Measurements from ENCODE around the gene CHN2. TPM values are rescaled to one million over a fixed set of nuclear protein-coding genes. Genes with fewer than 3 reads are reported as not detected.

CHN2 gene
- polyA plus RNA-seq, 1 donor from 2014 or later: 136 TPM

GRCh38 chr7:29207162-29207801 lies 12.7 kb downstream of the CHN2 start:
- Histone ChIP-seq H3F3A (ENCODE audit: insufficient read depth, low read length, poor library complexity, severe bottlenecking) (no peaks in the 10 kb centered on the region), H3K27ac (ENCODE audit: low read length) (no peak overlapping the region), H3K9me3 (ENCODE audit: low read length) (no peaks in the 10 kb centered on the region), H3K36me3 (ENCODE audit: insufficient read depth, low read length) (no peaks in the 10 kb centered on the region), H4K20me1 (ENCODE audit: insufficient read depth) (no peaks in the 10 kb centered on the region), H3K27me3 (ENCODE audit: insufficient read depth, low read depth, low read length) (no peaks in the 10 kb centered on the region), H3K4me2 (ENCODE audit: low read length) (no peak overlapping the region), H3K9ac (ENCODE audit: low read length) (no peak overlapping the region), H3K79me2 (replicated peaks; ENCODE audit: insufficient read depth, low read length) (peaks cover 85% of the 10 kb centered on the region), H2AFZ (ENCODE audit: low read depth, low read length) (no peak overlapping the region), H3K4me3 (ENCODE audit: low read length) (no peak overlapping the region), H3K9me2 (ENCODE audit: insufficient read depth, low read length) (no peaks in the 10 kb centered on the region)
- no peak for TF ChIP-seq EP300 (conservative IDR thresholded peaks at IDR 0.05; ENCODE audit: poor library complexity, severe bottlenecking)
- TF ChIP-seq POLR2AphosphoS5 (IDR thresholded peaks at IDR 0.05): no peak
- no peak for TF ChIP-seq EZH2 (IDR thresholded peaks at IDR 0.05; ENCODE audit: borderline replicate concordance, insufficient read depth, low read length, poor library complexity, severe bottlenecking)
- TF ChIP-seq, protein P1, sequence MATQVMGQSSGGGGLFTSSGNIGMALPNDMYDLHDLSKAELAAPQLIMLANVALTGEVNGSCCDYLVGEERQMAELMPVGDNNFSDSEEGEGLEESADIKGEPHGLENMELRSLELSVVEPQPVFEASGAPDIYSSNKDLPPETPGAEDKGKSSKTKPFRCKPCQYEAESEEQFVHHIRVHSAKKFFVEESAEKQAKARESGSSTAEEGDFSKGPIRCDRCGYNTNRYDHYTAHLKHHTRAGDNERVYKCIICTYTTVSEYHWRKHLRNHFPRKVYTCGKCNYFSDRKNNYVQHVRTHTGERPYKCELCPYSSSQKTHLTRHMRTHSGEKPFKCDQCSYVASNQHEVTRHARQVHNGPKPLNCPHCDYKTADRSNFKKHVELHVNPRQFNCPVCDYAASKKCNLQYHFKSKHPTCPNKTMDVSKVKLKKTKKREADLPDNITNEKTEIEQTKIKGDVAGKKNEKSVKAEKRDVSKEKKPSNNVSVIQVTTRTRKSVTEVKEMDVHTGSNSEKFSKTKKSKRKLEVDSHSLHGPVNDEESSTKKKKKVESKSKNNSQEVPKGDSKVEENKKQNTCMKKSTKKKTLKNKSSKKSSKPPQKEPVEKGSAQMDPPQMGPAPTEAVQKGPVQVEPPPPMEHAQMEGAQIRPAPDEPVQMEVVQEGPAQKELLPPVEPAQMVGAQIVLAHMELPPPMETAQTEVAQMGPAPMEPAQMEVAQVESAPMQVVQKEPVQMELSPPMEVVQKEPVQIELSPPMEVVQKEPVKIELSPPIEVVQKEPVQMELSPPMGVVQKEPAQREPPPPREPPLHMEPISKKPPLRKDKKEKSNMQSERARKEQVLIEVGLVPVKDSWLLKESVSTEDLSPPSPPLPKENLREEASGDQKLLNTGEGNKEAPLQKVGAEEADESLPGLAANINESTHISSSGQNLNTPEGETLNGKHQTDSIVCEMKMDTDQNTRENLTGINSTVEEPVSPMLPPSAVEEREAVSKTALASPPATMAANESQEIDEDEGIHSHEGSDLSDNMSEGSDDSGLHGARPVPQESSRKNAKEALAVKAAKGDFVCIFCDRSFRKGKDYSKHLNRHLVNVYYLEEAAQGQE (IDR thresholded peaks at IDR 0.05; ENCODE audit: borderline replicate concordance): no peak
- TF ChIP-seq SMC3 (conservative IDR thresholded peaks at IDR 0.05; ENCODE audit: poor library complexity): no peak
- TF ChIP-seq, protein P2, sequence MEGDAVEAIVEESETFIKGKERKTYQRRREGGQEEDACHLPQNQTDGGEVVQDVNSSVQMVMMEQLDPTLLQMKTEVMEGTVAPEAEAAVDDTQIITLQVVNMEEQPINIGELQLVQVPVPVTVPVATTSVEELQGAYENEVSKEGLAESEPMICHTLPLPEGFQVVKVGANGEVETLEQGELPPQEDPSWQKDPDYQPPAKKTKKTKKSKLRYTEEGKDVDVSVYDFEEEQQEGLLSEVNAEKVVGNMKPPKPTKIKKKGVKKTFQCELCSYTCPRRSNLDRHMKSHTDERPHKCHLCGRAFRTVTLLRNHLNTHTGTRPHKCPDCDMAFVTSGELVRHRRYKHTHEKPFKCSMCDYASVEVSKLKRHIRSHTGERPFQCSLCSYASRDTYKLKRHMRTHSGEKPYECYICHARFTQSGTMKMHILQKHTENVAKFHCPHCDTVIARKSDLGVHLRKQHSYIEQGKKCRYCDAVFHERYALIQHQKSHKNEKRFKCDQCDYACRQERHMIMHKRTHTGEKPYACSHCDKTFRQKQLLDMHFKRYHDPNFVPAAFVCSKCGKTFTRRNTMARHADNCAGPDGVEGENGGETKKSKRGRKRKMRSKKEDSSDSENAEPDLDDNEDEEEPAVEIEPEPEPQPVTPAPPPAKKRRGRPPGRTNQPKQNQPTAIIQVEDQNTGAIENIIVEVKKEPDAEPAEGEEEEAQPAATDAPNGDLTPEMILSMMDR (IDR thresholded peaks at IDR 0.05; ENCODE audit: poor library complexity, severe bottlenecking): no peak
- TF ChIP-seq MXI1 (conservative IDR thresholded peaks at IDR 0.05; ENCODE audit: poor library complexity, severe bottlenecking): no peak
- TF ChIP-seq RAD21 (conservative IDR thresholded peaks at IDR 0.05): no peak
- TF ChIP-seq TAF1 (IDR thresholded peaks at IDR 0.05; ENCODE audit: low read depth): no peak

- H3K4me3 ChIP-seq (ENCODE audit: low read length): no peak overlapping the region
Measured at GRCh38 chr7:29208410-29209250, 14.1 kb downstream of the CHN2 start.

More at GRCh38 chr7:29208410-29209250, 14.1 kb downstream of the CHN2 start:
- Histone ChIP-seq H2AFZ (ENCODE audit: low read depth, low read length) (no peak overlapping the region), H3K27me3 (ENCODE audit: insufficient read depth, low read depth, low read length) (no peaks in the 10 kb centered on the region), H3K9me2 (ENCODE audit: insufficient read depth, low read length) (no peaks in the 10 kb centered on the region), H3K79me2 (replicated peaks; ENCODE audit: insufficient read depth, low read length) (peaks cover 79% of the 10 kb centered on the region), H3K9ac (ENCODE audit: low read length) (no peak overlapping the region), H3K27ac (ENCODE audit: low read length) (no peak overlapping the region), H3K4me2 (ENCODE audit: low read length) (no peak overlapping the region), H3K9me3 (ENCODE audit: low read length) (no peaks in the 10 kb centered on the region), H3F3A (ENCODE audit: insufficient read depth, low read length, poor library complexity, severe bottlenecking) (no peaks in the 10 kb centered on the region), H4K20me1 (ENCODE audit: insufficient read depth) (no peaks in the 10 kb centered on the region), H3K36me3 (ENCODE audit: insufficient read depth, low read length) (no peaks in the 10 kb centered on the region)
- TF ChIP-seq TAF1 (IDR thresholded peaks at IDR 0.05; ENCODE audit: low read depth): no peak
- TF ChIP-seq, protein P2 (IDR thresholded peaks at IDR 0.05; ENCODE audit: poor library complexity, severe bottlenecking): no peak
- no peak for TF ChIP-seq RAD21 (conservative IDR thresholded peaks at IDR 0.05)
- TF ChIP-seq MXI1 (conservative IDR thresholded peaks at IDR 0.05; ENCODE audit: poor library complexity, severe bottlenecking): no peak
- TF ChIP-seq, protein P1 (IDR thresholded peaks at IDR 0.05; ENCODE audit: borderline replicate concordance): no peak
- TF ChIP-seq EZH2 (IDR thresholded peaks at IDR 0.05; ENCODE audit: borderline replicate concordance, insufficient read depth, low read length, poor library complexity, severe bottlenecking): no peak
- no peak for TF ChIP-seq POLR2AphosphoS5 (IDR thresholded peaks at IDR 0.05)
- no peak for TF ChIP-seq EP300 (conservative IDR thresholded peaks at IDR 0.05; ENCODE audit: poor library complexity, severe bottlenecking)
